ENCODE data around the gene HS3ST6.

DNA sequence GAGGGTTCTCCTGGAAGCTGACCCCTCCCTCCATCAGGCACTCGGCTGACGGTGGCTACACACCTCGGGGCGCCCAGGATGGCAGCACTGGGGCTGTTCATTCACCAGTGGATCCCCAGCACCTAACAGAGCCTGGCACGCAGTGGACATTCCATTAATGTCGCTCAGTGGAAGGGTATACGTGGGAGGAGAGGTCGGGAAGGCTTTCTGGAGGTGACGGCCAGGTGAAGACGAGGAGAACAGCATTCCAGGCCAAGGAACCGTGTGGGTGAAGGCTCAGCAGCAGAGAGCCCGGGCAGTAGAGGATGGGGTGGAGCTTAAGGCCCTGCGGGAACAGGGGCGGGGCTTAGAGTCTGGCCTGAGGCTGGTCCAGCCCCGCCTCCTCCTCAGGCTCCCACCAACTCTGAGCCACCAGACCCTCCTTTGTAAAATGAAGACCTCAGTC is 2.5 kb upstream of the HS3ST6 start:
- TF ChIP-seq, protein P1, sequence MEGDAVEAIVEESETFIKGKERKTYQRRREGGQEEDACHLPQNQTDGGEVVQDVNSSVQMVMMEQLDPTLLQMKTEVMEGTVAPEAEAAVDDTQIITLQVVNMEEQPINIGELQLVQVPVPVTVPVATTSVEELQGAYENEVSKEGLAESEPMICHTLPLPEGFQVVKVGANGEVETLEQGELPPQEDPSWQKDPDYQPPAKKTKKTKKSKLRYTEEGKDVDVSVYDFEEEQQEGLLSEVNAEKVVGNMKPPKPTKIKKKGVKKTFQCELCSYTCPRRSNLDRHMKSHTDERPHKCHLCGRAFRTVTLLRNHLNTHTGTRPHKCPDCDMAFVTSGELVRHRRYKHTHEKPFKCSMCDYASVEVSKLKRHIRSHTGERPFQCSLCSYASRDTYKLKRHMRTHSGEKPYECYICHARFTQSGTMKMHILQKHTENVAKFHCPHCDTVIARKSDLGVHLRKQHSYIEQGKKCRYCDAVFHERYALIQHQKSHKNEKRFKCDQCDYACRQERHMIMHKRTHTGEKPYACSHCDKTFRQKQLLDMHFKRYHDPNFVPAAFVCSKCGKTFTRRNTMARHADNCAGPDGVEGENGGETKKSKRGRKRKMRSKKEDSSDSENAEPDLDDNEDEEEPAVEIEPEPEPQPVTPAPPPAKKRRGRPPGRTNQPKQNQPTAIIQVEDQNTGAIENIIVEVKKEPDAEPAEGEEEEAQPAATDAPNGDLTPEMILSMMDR (IDR thresholded peaks at IDR 0.05): no peak
- TF ChIP-seq POLR2AphosphoS5 (IDR thresholded peaks at IDR 0.05): no peak
- TF ChIP-seq POLR2A (IDR thresholded peaks at IDR 0.05): no peak

Data from breast epithelium (tissue), 3 donors.